Measurements from ENCODE around the gene POSTN.

POSTN gene

DNA sequence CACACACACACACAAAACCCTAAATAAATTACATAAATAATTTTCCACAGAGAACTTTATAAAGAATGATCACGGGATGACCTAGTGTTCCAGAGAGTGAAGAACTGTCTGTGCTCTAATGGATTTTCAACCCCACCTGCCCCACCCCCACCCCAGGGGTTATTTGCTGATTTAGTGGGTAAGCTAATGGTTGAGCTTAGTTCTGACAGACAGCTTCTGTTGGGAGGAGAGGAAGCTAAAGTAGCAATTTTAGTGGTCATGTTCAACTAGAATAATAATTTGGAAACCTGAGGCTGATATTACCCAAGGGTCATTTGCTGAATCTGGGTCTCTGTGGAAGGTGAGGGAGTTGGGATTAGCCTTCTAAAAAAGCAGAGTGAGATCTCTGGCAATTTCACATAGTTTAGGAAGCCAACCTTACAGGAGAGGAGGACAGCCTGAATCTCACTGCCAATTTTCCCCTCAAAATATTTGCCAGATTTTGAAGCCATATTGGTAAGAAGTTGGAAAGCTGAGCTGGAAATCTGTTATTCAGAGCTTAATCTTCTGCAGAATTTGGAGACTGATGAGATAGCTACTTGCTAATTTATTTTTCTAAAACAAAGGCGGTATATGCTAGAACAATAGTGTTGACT, 68.7 kb downstream of the POSTN start:
- no peak for DNase-seq (ENCODE audit: low read depth)
- no peak overlapping the region for H3K4me3 ChIP-seq (ENCODE audit: low read depth, low read length)
- no peak for TF ChIP-seq CTCF (IDR thresholded peaks at IDR 0.05; ENCODE audit: control insufficient read depth, extremely low read depth, insufficient read depth)

GRCh38 chr13:37526710-37527473, 71.7 kb downstream of the POSTN start:
- DNase-seq (ENCODE audit: low read depth), result no peak

DNA sequence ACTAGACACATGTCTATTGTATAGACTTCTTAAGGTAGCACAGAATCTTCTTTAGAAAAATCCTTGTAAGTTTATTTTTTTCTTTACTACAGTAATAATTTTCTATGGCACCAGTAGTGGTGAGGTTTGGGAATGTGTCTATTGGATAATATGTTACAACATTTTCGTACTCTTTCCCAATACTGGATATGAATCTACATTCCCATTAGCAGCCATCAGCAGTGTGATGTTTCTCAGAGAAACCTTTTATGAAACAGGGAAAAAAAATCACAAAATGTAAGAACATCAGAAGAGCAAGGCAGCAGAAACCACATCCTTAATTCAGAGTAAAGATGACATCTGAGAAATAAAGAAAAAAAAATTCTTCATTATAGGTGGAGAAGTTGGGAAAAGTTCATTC, 83.3 kb downstream of the POSTN start:
- DNase-seq (ENCODE audit: low read depth), result no peak
- TF ChIP-seq CTCF (IDR thresholded peaks at IDR 0.05; ENCODE audit: control insufficient read depth, extremely low read depth, insufficient read depth), result no peak

More at GRCh38 chr13:37526710-37527473, 71.7 kb downstream of the POSTN start:
- TF ChIP-seq CTCF (IDR thresholded peaks at IDR 0.05; ENCODE audit: control insufficient read depth, extremely low read depth, insufficient read depth), result no peak
- no peak overlapping the region for H3K4me3 ChIP-seq (ENCODE audit: low read depth, low read length)

More for the DNA sequence above, 83.3 kb downstream of the POSTN start:
- H3K4me3 ChIP-seq (ENCODE audit: low read depth, low read length), result no peak overlapping the region
